MCF 10A (cell line): ENCODE measurements around the gene SLC6A19. TPM values are rescaled to one million over a fixed set of nuclear protein-coding genes. Genes with fewer than 3 reads are reported as not detected.
A peak's percentile ranks its signal among the peaks of the same experiment; 100 is the strongest.

ENCODE experiments used
- BruUV-seq: library from RNA; stranded (reverse); fragments of 400-500 nt; replicated peaks from 2 replicates; lab custom pipeline; 2021; lab: Mats Ljungman, UMichigan
- CTCF ChIA-PET: fragments of 300-600 bp; sonication (Branson Sonifier 250); formaldehyde crosslinking; extraction: SDS; loops from one replicate; lab custom pipeline; 2021; ENCODE audit warnings: antibody characterized with exemption, inconsistent platforms; lab: Yijun Ruan, JAX
- POLR2A ChIA-PET: fragments of 300-600, 350-650 bp; sonication (Branson Sonifier 250); formaldehyde crosslinking; extraction: SDS; loops from one replicate; lab custom pipeline; 2020; ENCODE audit warnings: antibody characterized with exemption, inconsistent platforms; lab: Yijun Ruan, JAX
- DNase-seq: peaks from one replicate; pipeline ENCODE4 v3.0.0-alpha.2; 2018; ENCODE audit not compliant: unreplicated experiment
- H3K27ac Mint-ChIP-seq: one replicate; pipeline ENCODE4 v1.8.0; 2022; ENCODE audit warnings: mild to moderate bottlenecking, low read depth, mixed read lengths; ENCODE audit not compliant: unreplicated experiment
- H3K27me3 Mint-ChIP-seq: one replicate; pipeline ENCODE4 v1.8.0; 2022; ENCODE audit warnings: mixed read lengths; ENCODE audit not compliant: insufficient read depth, unreplicated experiment
- H3K36me3 Mint-ChIP-seq: one replicate; pipeline ENCODE4 v1.8.0; 2022; ENCODE audit warnings: mild to moderate bottlenecking, moderate library complexity, mixed read lengths; ENCODE audit not compliant: insufficient read depth, unreplicated experiment
- H3K4me1 Mint-ChIP-seq: one replicate; pipeline ENCODE4 v1.8.0; 2022; ENCODE audit warnings: mixed read lengths; ENCODE audit not compliant: insufficient read depth, unreplicated experiment
- H3K4me3 Mint-ChIP-seq: one replicate; pipeline ENCODE4 v1.8.0; 2022; ENCODE audit warnings: mild to moderate bottlenecking, moderate library complexity, mixed read lengths; ENCODE audit not compliant: unreplicated experiment
- H3K9me3 Mint-ChIP-seq: one replicate; pipeline ENCODE4 v1.8.0; 2022; ENCODE audit warnings: mixed read lengths; ENCODE audit not compliant: unreplicated experiment
- intact Hi-C: fragments of 100-400 bp; cut with micrococcal nuclease; formaldehyde crosslinking; loops from 2 replicates; pipeline ENCODE4 v1.14.1; 2022
- total RNA-seq: library from RNA; stranded (reverse); gene quantifications from 2 replicates; pipeline ENCODE4 v1.2.3, GENCODE V29; 2022
- TF ChIP-seq, protein P1 (sequence below): fragments of 200-600 bp; IDR thresholded peaks from one replicate; pipeline ENCODE4 v1.8.0; 2022; ENCODE audit warnings: antibody characterized with exemption, mild to moderate bottlenecking; ENCODE audit not compliant: unreplicated experiment

The SLC6A19 gene
- total RNA-seq, 1 experiment from 2014 or later = not detected

- POLR2A ChIA-PET = interaction anchor here (0.6 to 1.3 kb wide), 3 partner anchors 9 to 1562 kb away, joined by 3 read pairs; no protein-coding TSS in a partner anchor
- H3K36me3 Mint-ChIP-seq = no peaks in the 10 kb centered on the region
- peak overlapping the region; percentile 75 for H3K27ac Mint-ChIP-seq
- peaks cover 17% of the 10 kb centered on the region for H3K9me3 Mint-ChIP-seq
- H3K27me3 Mint-ChIP-seq = peaks cover 12% of the 10 kb centered on the region
- peak; percentile 7 for DNase-seq
- TF ChIP-seq, protein P1, sequence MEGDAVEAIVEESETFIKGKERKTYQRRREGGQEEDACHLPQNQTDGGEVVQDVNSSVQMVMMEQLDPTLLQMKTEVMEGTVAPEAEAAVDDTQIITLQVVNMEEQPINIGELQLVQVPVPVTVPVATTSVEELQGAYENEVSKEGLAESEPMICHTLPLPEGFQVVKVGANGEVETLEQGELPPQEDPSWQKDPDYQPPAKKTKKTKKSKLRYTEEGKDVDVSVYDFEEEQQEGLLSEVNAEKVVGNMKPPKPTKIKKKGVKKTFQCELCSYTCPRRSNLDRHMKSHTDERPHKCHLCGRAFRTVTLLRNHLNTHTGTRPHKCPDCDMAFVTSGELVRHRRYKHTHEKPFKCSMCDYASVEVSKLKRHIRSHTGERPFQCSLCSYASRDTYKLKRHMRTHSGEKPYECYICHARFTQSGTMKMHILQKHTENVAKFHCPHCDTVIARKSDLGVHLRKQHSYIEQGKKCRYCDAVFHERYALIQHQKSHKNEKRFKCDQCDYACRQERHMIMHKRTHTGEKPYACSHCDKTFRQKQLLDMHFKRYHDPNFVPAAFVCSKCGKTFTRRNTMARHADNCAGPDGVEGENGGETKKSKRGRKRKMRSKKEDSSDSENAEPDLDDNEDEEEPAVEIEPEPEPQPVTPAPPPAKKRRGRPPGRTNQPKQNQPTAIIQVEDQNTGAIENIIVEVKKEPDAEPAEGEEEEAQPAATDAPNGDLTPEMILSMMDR = no peak
- peaks cover 6% of the 10 kb centered on the region for H3K4me1 Mint-ChIP-seq
- intact Hi-C loops = no loop called here
- CTCF ChIA-PET = no interaction called here
- no peak overlapping the region for H3K4me3 Mint-ChIP-seq
- no TSS peak for BruUV-seq
Observed at GRCh38 chr5:1239505-1240251, 38.3 kb downstream of the SLC6A19 start.

GRCh38 chr5:1240496-1241260 is 39.3 kb downstream of the SLC6A19 start:
- Mint-ChIP-seq H3K4me3 (no peak overlapping the region), H3K27me3 (peaks cover 12% of the 10 kb centered on the region), H3K27ac (no peak overlapping the region), H3K4me1 (peaks cover 6% of the 10 kb centered on the region), H3K9me3 (peaks cover 14% of the 10 kb centered on the region), H3K36me3 (no peaks in the 10 kb centered on the region)
- TF ChIP-seq, protein P1 = no peak
- no TSS peak for BruUV-seq
- ChIA-PET POLR2A (no interaction called here), CTCF (interaction anchor here (0.5 kb wide), 1 partner anchor 644 kb away, joined by 4 read pairs; no protein-coding TSS in a partner anchor)
- intact Hi-C loops = no loop called here
- no peak for DNase-seq

- Mint-ChIP-seq H3K4me1 (peaks cover 6% of the 10 kb centered on the region), H3K36me3 (no peaks in the 10 kb centered on the region), H3K4me3 (no peak overlapping the region), H3K9me3 (peaks cover 6% of the 10 kb centered on the region), H3K27ac (no peak overlapping the region), H3K27me3 (peaks cover 12% of the 10 kb centered on the region)
- TF ChIP-seq, protein P1 = no peak
- CTCF ChIA-PET = interaction anchor here (0.5 kb wide), 1 partner anchor 644 kb away, joined by 4 read pairs; no protein-coding TSS in a partner anchor
- intact Hi-C loops = no loop called here
- BruUV-seq = no TSS peak
- POLR2A ChIA-PET = no interaction called here
- DNase-seq = no peak
Observed at GRCh38 chr5:1241509-1242080, 40.2 kb downstream of the SLC6A19 start.
